Sigmoid colon (tissue), 4 donors: ENCODE data around the gene BAHCC1.

Source experiments
- POLR2AphosphoS5 ChIP-seq, 4 donors: sonication (generic); formaldehyde crosslinking; IDR thresholded peaks; one replicate each; pipeline ENCODE4 v1.6.1; 2017; ENCODE audit warnings: antibody characterized with exemption in 4 of 4
- TF ChIP-seq, protein P1 (sequence below), 4 experiments: fragments of 450-650 bp in 3 of 4; fragments of 200-600 bp in 1 of 4; IDR thresholded peaks; one replicate each; pipeline ENCODE4 v1.5.1; 2016 to 2019; ENCODE audit warnings: antibody characterized with exemption in 4 of 4, mild to moderate bottlenecking in 3 of 4, moderate library complexity in 2 of 4

DNA sequence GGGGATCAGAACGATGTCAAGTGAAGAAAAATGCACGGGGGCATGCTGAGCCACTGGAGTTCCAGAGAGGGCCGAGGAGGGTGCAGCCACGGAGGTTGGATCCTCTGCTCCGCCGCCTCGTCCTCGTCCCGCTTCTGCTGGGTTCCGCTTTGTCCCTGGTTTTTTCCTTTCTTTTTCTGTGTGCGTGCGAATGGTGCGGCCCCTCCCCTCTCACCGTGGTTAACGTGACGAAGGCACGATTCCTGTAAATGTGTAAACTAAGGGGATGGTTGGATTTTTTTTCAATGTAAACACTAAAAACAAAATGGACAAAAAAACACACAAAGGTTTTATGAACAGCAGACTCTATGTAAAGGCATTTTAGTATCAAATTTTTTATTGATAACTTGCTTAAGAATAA, 70.7 kb downstream of the BAHCC1 start:
- TF ChIP-seq, protein P1, sequence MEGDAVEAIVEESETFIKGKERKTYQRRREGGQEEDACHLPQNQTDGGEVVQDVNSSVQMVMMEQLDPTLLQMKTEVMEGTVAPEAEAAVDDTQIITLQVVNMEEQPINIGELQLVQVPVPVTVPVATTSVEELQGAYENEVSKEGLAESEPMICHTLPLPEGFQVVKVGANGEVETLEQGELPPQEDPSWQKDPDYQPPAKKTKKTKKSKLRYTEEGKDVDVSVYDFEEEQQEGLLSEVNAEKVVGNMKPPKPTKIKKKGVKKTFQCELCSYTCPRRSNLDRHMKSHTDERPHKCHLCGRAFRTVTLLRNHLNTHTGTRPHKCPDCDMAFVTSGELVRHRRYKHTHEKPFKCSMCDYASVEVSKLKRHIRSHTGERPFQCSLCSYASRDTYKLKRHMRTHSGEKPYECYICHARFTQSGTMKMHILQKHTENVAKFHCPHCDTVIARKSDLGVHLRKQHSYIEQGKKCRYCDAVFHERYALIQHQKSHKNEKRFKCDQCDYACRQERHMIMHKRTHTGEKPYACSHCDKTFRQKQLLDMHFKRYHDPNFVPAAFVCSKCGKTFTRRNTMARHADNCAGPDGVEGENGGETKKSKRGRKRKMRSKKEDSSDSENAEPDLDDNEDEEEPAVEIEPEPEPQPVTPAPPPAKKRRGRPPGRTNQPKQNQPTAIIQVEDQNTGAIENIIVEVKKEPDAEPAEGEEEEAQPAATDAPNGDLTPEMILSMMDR (IDR thresholded peaks at IDR 0.05): no peak
- TF ChIP-seq POLR2AphosphoS5 (IDR thresholded peaks at IDR 0.05): no peak
